DND-41 (cell line): ENCODE results near the gene ATXN1.

ENCODE experiments used
- ATAC-seq: fragments of 200-7000 bp; cut with Tn5 transposase; 3 replicates; pipeline ENCODE4 v1.9.1; 2021; ENCODE audit warnings: low read depth; ENCODE audit not compliant: insufficient read depth
- DNase-seq: peaks from one replicate; pipeline ENCODE4 v3.0.0-alpha.2; 2020
- H2AFZ ChIP-seq: 2 replicates; pipeline ENCODE4 v1.6.0; 2012; ENCODE audit warnings: low read depth, low read length
- H3K27ac ChIP-seq: 2 replicates; pipeline ENCODE4 v1.5.1; 2012; ENCODE audit warnings: low read length, inconsistent platforms
- H3K27me3 ChIP-seq: fragments of 200-600 bp; sonication (generic); 2 replicates; pipeline ENCODE4 v1.6.0; 2012; ENCODE audit warnings: low read length, mild to moderate bottlenecking, inconsistent platforms; ENCODE audit not compliant: insufficient read depth, poor library complexity
- H3K36me3 ChIP-seq: 2 replicates; pipeline ENCODE4 v1.5.1; 2012; ENCODE audit warnings: low read length, inconsistent platforms; ENCODE audit not compliant: insufficient read depth
- H3K4me1 ChIP-seq: 2 replicates; pipeline ENCODE4 v1.5.1; 2012; ENCODE audit warnings: mild to moderate bottlenecking, low read length; ENCODE audit not compliant: insufficient read depth
- H3K4me2 ChIP-seq: 2 replicates; pipeline ENCODE4 v1.6.0; 2012; ENCODE audit warnings: mild to moderate bottlenecking, moderate library complexity, low read length, inconsistent platforms; ENCODE audit not compliant: insufficient read depth
- H3K4me3 ChIP-seq, 2 experiments: fragments of 200-600 bp in 1 of 2; shearing (Covaris generic) in 1 of 2; 2 replicates each; pipeline ENCODE4 v1.5.1; 2012 to 2016; ENCODE audit warnings: inconsistent platforms in 2 of 2, low read length in 2 of 2, mild to moderate bottlenecking in 2 of 2, low read depth in 1 of 2, moderate library complexity in 1 of 2
- H3K79me2 ChIP-seq: 2 replicates; pipeline ENCODE4 v1.6.0; 2012; ENCODE audit warnings: low read length, inconsistent platforms; ENCODE audit not compliant: insufficient read depth
- H3K9ac ChIP-seq: 2 replicates; pipeline ENCODE4 v1.6.0; 2012; ENCODE audit warnings: low read depth, mild to moderate bottlenecking, inconsistent platforms, low read length, moderate library complexity
- H3K9me3 ChIP-seq: 2 replicates; pipeline ENCODE4 v1.5.1; 2012; ENCODE audit warnings: low read length, moderate library complexity, mild to moderate bottlenecking, inconsistent platforms; ENCODE audit not compliant: insufficient read depth, severe bottlenecking
- H4K20me1 ChIP-seq: 2 replicates; pipeline ENCODE4 v1.6.0; 2012; ENCODE audit warnings: low read length; ENCODE audit not compliant: insufficient read depth
- CTCF ChIP-seq: IDR thresholded peaks from 2 replicates; pipeline ENCODE4 v1.5.1; 2012; ENCODE audit warnings: borderline replicate concordance, low read length, moderate library complexity, mild to moderate bottlenecking; ENCODE audit not compliant: poor library complexity, severe bottlenecking; ENCODE audit errors: extremely low read depth
- EZH2 ChIP-seq: IDR thresholded peaks from 3 replicates; pipeline ENCODE4 v1.6.1; 2012; ENCODE audit warnings: borderline replicate concordance, low read depth, mild to moderate bottlenecking, moderate library complexity, low read length, inconsistent platforms; ENCODE audit not compliant: severe bottlenecking

The ATXN1 gene

GRCh38 chr6:16433338-16433890, 327.8 kb downstream of the ATXN1 start:
- TF ChIP-seq EZH2 (no peak), CTCF (no peak)
- ATAC-seq (no peak), DNase-seq (no peak)
- Histone ChIP-seq H3K4me1 (peaks cover 6% of the 10 kb centered on the region; the same call in 1 of the 2 replicates), H3K9me3 (no peaks in the 10 kb centered on the region), H4K20me1 (no peaks in the 10 kb centered on the region), H3K27ac (no peak overlapping the region), H3K9ac (no peak overlapping the region), H3K4me2 (no peak overlapping the region), H2AFZ (no peak overlapping the region), H3K27me3 (no peaks in the 10 kb centered on the region), H3K36me3 (no peaks in the 10 kb centered on the region), H3K4me3 (no peak overlapping the region), H3K79me2 (no peaks in the 10 kb centered on the region)

GRCh38 chr6:16432075-16433032, 328.9 kb downstream of the ATXN1 start:
- H3K4me2 ChIP-seq = no peak overlapping the region

GRCh38 chr6:16431106-16431505, 330.2 kb downstream of the ATXN1 start:
- H3K4me2 ChIP-seq = no peak overlapping the region
- H3K27ac ChIP-seq = no peak overlapping the region
- H3K9ac ChIP-seq = no peak overlapping the region
- H3K27me3 ChIP-seq = no peaks in the 10 kb centered on the region
- no peak for TF ChIP-seq CTCF
- no peak for TF ChIP-seq EZH2
- no peaks in the 10 kb centered on the region for H3K4me1 ChIP-seq
- H3K9me3 ChIP-seq = no peaks in the 10 kb centered on the region
- H2AFZ ChIP-seq = no peak overlapping the region
- DNase-seq (no peak), ATAC-seq (no peak)
- no peaks in the 10 kb centered on the region for H4K20me1 ChIP-seq
- H3K4me3 ChIP-seq = no peak overlapping the region
- no peaks in the 10 kb centered on the region for H3K79me2 ChIP-seq
- no peaks in the 10 kb centered on the region for H3K36me3 ChIP-seq

More at GRCh38 chr6:16432075-16433032, 328.9 kb downstream of the ATXN1 start:
- Histone ChIP-seq H3K36me3 (no peaks in the 10 kb centered on the region), H4K20me1 (no peaks in the 10 kb centered on the region), H3K79me2 (no peaks in the 10 kb centered on the region), H3K27ac (no peak overlapping the region), H2AFZ (no peak overlapping the region), H3K27me3 (no peaks in the 10 kb centered on the region), H3K4me1 (peaks cover 6% of the 10 kb centered on the region; the same call in 1 of the 2 replicates), H3K9ac (no peak overlapping the region), H3K9me3 (no peaks in the 10 kb centered on the region), H3K4me3 (no peak overlapping the region)
- DNase-seq = no peak
- TF ChIP-seq EZH2 = no peak
- TF ChIP-seq CTCF = no peak
- no peak for ATAC-seq
